Esophagus (tissue), 2 donors: ENCODE measurements around the gene SRD5A2. TPM values are rescaled to one million over a fixed set of nuclear protein-coding genes. Genes with fewer than 3 reads are reported as not detected.
"Not testable (repeated sequence)": the region's sequence is repeated elsewhere in the genome, so short reads cannot be mapped to it uniquely, and the experiment has no call there.

Experiments used
- H3K27ac ChIP-seq, 2 donors: one replicate each; pipeline ENCODE4 v1.5.1; 2013; ENCODE audit warnings: low read depth in 2 of 2, mild to moderate bottlenecking in 2 of 2, inconsistent platforms in 1 of 2, low read length in 1 of 2, moderate library complexity in 1 of 2
- H3K27me3 ChIP-seq, 2 donors: one replicate each; pipeline ENCODE4 v1.6.1; 2013; ENCODE audit warnings: low read length in 2 of 2, control low read depth in 1 of 2, mild to moderate bottlenecking in 1 of 2; ENCODE audit not compliant: insufficient read depth in 2 of 2, control insufficient read depth in 1 of 2
- H3K36me3 ChIP-seq, 2 donors: one replicate each; pipeline ENCODE4 v1.6.1; 2013; ENCODE audit warnings: low read length in 1 of 2; ENCODE audit not compliant: control insufficient read depth in 2 of 2, insufficient read depth in 2 of 2
- H3K4me1 ChIP-seq, 2 donors: one replicate each; pipeline ENCODE4 v1.6.1; 2013; ENCODE audit warnings: low read length in 1 of 2; ENCODE audit not compliant: control insufficient read depth in 2 of 2, insufficient read depth in 2 of 2
- H3K4me3 ChIP-seq, 2 donors: one replicate each; pipeline ENCODE4 v1.5.1; 2013; ENCODE audit warnings: low read length in 2 of 2, mild to moderate bottlenecking in 2 of 2, low read depth in 1 of 2, moderate library complexity in 1 of 2
- H3K9me3 ChIP-seq, 2 donors: one replicate each; pipeline ENCODE4 v1.6.1; 2013; ENCODE audit warnings: mild to moderate bottlenecking in 2 of 2, low read depth in 1 of 2, low read length in 1 of 2, moderate library complexity in 1 of 2; ENCODE audit not compliant: control insufficient read depth in 2 of 2, insufficient read depth in 1 of 2
- WGBS, 2 donors: extraction: QIAGEN DNeasy Blood & Tissue Kit; methylation state at CpG; one replicate each; pipeline ENCODE4 v1.1.7; 2013; 5-methylcytosine and 5-hydroxymethylcytosine counted together
- polyA plus RNA-seq, 2 donors: library from polyadenylated mRNA; stranded (reverse); fragments of 200-250 nt; gene quantifications; one replicate each; pipeline ENCODE4 v1.2.3, GENCODE V29; 2013
- donor health status: healthy with polysubstance abuse.
- donor health status: Bipolar disorder and iron deficiency.

The SRD5A2 gene
- polyA plus RNA-seq, 2 donors, result not detected

DNA sequence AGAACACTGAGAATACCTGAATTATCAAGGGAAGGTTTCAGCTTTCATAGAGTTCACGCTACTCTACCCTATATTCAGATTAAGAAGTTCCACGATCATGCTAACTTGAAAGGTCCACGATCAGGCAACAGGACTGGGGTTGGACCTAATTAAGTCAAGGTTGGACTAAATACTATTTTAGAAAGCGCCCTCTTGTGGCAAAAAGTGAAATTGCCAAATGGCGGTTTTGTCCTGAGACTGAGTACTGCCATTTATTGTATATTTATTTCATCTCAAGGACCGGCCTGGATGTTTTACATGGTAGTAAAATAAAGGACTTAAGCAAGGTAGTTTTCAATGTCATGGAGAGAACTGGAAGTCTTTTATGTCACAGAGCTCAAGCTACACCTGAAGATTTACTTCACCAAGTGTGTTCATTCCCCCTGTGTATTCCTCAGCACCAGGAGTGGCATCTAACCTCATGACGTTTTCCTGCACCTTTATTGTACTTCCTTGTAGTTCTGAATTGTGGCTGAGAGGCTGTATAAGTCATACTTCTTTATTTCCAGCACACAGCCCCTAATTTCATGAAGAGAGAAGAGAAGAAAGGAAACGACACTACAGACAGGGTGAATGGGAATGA, 56.8 kb downstream of the SRD5A2 start:
- Histone ChIP-seq H3K27ac (no peak overlapping the region), H3K9me3 (no peaks in the 10 kb centered on the region), H3K4me1 (no peaks in the 10 kb centered on the region), H3K27me3 (peaks cover 0 to 4% of the 10 kb centered on the region in 2 donors), H3K4me3 (no peak overlapping the region), H3K36me3 (no peaks in the 10 kb centered on the region)
- 29 to 33% methylated on average over 8 of the region's 8 CpGs for WGBS, 2 donors

DNA sequence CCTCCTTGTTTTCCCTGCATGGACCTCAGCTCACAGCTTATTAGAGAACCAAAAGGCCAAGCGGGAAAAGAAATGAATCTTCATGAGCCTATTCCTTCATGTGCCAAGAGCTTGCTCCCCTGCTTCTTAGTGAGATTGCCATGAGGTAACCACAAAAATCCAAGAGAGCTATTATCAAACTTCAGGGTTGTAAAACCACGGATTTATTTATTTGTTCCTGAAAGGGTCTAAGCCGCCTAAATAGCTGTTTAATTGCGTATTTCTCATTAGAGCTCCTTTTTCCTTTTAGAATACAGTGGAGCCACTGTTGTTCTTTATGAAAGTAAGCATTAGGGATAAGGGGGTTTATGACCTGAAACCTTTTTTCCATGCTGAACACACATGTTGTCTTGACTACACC, 58.0 kb downstream of the SRD5A2 start:
- Histone ChIP-seq H3K4me1 (no peaks in the 10 kb centered on the region), H3K36me3 (no peaks in the 10 kb centered on the region), H3K9me3 (no peaks in the 10 kb centered on the region), H3K27ac (no peak overlapping the region), H3K27me3 (peaks cover 0 to 4% of the 10 kb centered on the region in 2 donors), H3K4me3 (no peak overlapping the region)
- 72 to 75% methylated on average over 4 of the region's 4 CpGs for WGBS, 2 donors

DNA sequence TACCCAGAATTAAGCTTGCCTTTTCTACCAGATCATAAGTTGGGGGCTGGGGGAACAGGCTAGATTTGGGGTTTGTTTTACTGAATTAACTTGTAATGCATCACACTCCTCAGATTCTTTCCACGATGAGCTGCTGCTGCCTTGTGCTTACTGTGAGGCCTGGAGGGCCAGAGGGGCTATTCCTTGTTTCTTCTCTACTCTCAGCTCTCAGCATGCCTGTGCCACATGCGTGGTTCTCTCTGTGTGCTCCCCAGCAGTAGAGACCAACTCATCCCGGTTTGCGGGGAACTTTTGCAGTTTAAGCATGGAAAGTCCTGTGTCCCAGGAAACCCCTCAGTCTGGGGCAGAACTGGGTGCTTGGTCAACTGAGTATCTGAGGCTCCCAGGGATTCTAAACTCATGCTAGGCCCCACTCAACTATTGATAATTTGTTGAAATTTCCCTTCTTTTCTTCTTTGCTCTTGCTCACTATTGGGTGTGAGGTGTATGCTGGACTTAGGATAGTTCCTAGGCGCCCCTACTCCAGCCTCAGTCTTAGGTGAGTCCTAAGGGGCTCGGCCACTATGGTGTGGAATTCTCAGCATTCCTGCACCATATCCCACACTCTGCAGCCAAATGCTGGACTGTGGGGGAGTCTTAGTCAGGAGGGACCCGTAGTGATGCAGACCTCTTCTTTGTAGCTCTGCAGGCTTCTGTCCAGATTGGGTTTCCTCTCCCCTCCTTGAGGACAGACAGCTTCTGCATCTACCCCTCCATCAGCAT, 63.1 kb downstream of the SRD5A2 start:
- no peaks in the 10 kb centered on the region for H3K36me3 ChIP-seq
- H3K27me3 ChIP-seq, result peaks cover 0 to 3% of the 10 kb centered on the region in 2 donors
- 84% methylated on average over 7 of the region's 7 CpGs for WGBS, 2 donors
- no peak overlapping the region for H3K4me3 ChIP-seq
- H3K27ac ChIP-seq, result no peak overlapping the region
- H3K9me3 ChIP-seq, result peaks cover 0 to 2% of the 10 kb centered on the region in 2 donors
- H3K4me1 ChIP-seq, result no peaks in the 10 kb centered on the region

DNA sequence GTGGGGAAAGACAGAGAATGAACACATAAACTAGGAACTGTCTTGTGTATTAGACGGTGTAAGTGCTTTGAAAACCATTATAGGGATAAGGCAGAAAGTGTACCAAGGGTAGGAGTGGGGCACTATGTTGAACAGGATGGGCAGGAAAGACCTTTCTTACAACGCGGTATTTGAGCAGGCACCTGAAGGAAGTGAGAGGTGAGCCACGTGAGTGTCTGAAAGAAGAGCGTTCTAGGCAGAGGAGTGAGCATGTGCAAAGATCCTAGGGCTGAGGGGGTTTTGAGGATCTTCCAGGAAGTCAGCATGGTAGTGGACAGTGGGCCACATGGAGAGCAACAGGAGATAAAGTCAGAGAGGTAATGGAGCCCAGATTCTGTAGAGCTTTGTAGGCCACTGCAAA, 65.2 kb downstream of the SRD5A2 start:
- no peak overlapping the region for H3K4me3 ChIP-seq
- peaks cover 0 to 2% of the 10 kb centered on the region in 2 donors for H3K9me3 ChIP-seq
- no peak overlapping the region for H3K27ac ChIP-seq
- peaks cover 0 to 3% of the 10 kb centered on the region in 2 donors for H3K27me3 ChIP-seq
- 84 to 90% methylated on average over 5 of the region's 5 CpGs for WGBS, 2 donors
- no peaks in the 10 kb centered on the region for H3K36me3 ChIP-seq
- H3K4me1 ChIP-seq, result no peaks in the 10 kb centered on the region

DNA sequence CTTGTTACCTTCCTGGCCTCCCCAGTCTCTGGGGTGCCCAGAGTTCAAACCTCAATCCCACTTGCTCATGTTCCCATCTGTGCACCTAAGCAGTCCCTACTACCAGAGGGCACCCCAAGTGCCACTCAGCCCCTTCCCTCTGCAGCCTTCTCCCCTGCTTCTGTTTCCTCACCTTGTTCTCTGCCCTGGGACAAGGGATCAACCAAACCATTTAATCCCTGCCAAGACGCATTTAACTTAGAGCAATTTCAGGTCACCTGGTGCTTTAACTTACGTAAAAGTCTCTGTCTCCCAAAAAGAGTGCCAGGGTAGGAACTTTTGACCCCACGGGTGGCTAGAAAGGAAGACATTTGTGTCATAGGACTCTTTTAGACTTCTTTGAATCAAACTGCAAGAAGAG, 67.2 kb downstream of the SRD5A2 start:
- H3K36me3 ChIP-seq, result no peaks in the 10 kb centered on the region
- 88 to 90% methylated on average over 3 of the region's 3 CpGs for WGBS, 2 donors
- peaks cover 0 to 2% of the 10 kb centered on the region in 2 donors for H3K9me3 ChIP-seq
- no peak overlapping the region for H3K4me3 ChIP-seq
- H3K4me1 ChIP-seq, result no peaks in the 10 kb centered on the region
- H3K27ac ChIP-seq, result no peak overlapping the region
- peaks cover 0 to 3% of the 10 kb centered on the region in 2 donors for H3K27me3 ChIP-seq

DNA sequence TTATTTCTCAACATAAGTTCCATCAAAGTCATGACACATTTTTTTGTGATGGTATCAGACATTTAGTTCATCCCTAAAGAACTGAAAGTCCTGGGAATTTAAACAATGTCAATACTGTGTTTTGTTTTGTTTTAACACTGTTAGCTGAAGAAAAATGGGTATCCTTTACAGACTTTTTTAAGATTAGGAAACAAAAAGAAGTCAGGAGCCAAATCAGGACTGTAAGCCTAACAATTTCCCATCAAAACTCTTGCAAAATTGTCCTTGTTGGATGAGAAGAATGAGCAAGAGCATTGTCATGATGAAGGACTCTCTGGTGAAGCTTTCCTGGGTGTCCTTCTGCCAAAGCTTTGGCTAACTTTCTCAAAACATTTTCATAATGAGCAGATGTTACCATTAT, 69.4 kb downstream of the SRD5A2 start:
- no peak overlapping the region for H3K4me3 ChIP-seq
- peaks cover 0 to 2% of the 10 kb centered on the region in 2 donors for H3K9me3 ChIP-seq
- H3K4me1 ChIP-seq, result no peaks in the 10 kb centered on the region
- no peak overlapping the region for H3K27ac ChIP-seq
- H3K27me3 ChIP-seq, result no peaks in the 10 kb centered on the region
- H3K36me3 ChIP-seq, result no peaks in the 10 kb centered on the region

DNA sequence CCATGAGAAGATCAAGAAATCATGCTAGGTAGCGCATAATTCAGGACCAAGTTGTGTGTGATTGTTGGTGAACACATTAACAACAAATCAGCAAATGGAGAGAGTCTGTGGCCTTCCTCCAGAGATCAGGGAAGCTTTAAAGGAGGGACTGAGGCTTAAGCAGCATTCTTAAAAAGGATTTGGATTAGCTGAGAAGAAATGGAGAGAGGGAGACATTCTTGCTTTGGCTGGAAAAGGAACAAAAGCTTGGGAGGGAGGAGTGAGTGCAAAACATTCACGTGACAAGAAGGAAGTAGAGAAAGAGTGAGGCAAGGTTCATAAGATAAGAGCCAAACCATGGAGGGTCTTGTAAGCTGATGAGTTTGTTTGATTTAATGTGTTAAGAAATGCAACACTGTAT, 75.6 kb downstream of the SRD5A2 start:
- Histone ChIP-seq H3K9me3 (no peaks in the 10 kb centered on the region), H3K27ac (no peak overlapping the region)
- WGBS, 2 donors, result 73 to 75% methylated on average over 2 of the region's 2 CpGs

DNA sequence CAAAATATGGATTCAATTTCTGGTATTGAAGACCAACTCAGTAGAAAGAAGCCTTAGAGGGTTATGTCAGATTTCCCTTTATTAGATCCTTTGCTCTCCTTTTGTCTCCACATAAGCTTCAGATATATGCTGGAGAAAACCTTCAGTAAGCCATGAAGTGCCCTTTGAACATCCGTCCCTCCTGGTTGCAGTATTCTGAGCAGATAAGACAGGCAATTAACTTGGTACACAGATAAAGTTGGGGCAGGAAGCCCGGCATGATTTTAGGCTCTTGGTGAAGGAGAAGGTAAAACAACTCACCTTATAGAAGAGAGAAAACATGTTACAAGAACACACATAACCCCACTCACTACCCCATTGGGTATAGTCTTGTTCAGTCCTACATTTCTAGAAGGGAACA, 76.4 kb downstream of the SRD5A2 start:
- no peak overlapping the region for H3K27ac ChIP-seq
- H3K9me3 ChIP-seq, result no peaks in the 10 kb centered on the region
- H3K36me3 ChIP-seq, result no peaks in the 10 kb centered on the region
- no peaks in the 10 kb centered on the region for H3K4me1 ChIP-seq
- 51 to 76% methylated on average over 2 of the region's 2 CpGs for whole genome bisulfite sequencing, 2 donors
- no peaks in the 10 kb centered on the region for H3K27me3 ChIP-seq
- no peak overlapping the region for H3K4me3 ChIP-seq

More for the DNA sequence above, 75.6 kb downstream of the SRD5A2 start:
- Histone ChIP-seq H3K36me3 (no peaks in the 10 kb centered on the region), H3K27me3 (no peaks in the 10 kb centered on the region), H3K4me3 (no peak overlapping the region), H3K4me1 (no peaks in the 10 kb centered on the region)

DNA sequence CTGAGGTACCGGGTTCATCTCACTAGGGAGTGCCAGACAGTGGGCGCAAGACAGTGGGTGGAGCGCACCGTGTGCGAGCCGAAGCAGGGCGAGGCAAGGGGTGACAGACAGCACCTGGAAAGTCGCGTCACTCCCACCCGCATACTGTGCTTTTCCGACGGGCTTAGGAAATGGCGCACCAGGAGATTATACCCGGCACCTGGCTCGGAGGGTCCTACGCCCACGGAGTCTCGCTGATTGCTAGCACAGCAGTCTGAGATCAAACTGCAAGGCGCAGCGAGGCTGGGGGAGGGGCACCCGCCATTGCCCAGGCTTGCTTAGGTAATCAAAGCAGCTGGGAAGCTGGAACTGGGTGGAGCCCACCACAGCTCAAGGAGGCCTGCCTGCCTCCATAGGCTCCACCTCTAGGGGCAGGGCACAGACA, 84.3 kb downstream of the SRD5A2 start:
- H3K27me3 ChIP-seq, H3K36me3 ChIP-seq, H3K4me1 ChIP-seq, H3K9me3 ChIP-seq, H3K27ac ChIP-seq: not testable (repeated sequence)
- peak overlapping the region in 1 of 2 donors; percentile 29 for H3K4me3 ChIP-seq
- 73 to 77% methylated on average over 21 of the region's 21 CpGs for WGBS, 2 donors

DNA sequence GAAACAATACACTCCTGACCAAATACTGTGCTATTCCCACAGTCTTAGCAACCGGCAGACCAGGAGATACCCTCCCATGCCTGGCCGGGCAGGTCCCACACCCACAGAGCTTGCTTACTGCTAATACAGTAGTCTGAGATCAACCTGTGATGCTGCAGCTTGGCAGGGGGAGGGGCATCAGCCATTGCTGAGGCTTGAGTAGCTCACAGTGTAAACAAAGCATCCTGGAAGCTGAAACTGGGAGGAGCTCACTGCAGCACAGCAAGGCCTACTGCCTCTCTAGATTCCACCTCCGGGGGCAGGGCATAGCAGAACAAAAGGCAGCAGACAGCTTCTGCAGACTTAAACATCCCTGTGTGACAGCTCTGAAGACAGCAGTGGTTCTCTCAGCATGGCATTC, 91.4 kb downstream of the SRD5A2 start:
- H3K27ac ChIP-seq, result peak overlapping the region; percentile 42 to 53
- not testable (repeated sequence) for H3K36me3 ChIP-seq, H3K27me3 ChIP-seq, H3K9me3 ChIP-seq, H3K4me1 ChIP-seq, H3K4me3 ChIP-seq
- 41 to 44% methylated on average over 3 of the region's 3 CpGs for WGBS, 2 donors
